GM21576 (cell line): ENCODE measurements around the gene TSHZ2.
"Not testable (repeated sequence)": the region's sequence is repeated elsewhere in the genome, so short reads cannot be mapped to it uniquely, and the experiment has no call there.

ENCODE experiments used
- ATAC-seq: cut with Tn5 transposase; IDR thresholded peaks from one replicate; pipeline ENCODE4 v1.9.1; 2021; ENCODE audit warnings: mild to moderate bottlenecking, moderate library complexity; ENCODE audit not compliant: unreplicated experiment

Gene TSHZ2

DNA sequence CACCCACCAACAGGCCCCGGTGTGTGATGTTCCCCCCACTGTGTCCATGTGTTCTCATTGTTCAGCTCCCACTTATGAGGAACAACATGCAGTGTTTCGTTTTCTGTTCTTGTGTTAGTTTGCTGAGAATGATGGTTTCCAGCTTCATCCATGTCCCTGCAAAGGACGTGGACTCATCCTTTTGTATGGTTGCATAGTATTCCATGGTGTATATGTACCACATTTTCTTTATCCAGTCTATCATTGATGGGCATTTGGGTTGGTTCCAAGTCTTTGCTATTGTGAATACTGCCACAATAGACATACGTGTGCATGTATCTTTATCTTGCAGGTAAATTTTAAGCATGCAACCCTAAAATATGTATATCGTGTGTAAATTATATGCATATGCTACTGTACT lies 52.5 kb downstream of the TSHZ2 start:
- ATAC-seq: not testable (repeated sequence)

DNA sequence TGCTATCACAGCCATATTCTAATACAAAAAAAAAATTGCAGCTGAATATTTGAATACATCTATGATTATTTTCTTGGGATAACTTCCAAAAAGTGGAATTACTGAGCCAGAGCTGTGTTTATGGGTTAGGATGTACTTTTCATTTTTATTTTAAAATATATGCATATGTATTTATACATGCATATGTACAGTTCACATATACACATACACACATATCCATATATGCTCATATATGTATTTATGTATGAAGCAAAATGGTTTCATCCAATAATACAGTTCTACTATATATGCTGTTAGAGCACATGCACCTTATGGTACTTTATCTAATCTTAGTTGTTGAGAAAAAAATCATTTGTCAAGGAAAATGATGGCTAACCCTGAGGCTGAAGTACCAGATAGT lies 54.9 kb downstream of the TSHZ2 start:
- ATAC-seq: no peak

DNA sequence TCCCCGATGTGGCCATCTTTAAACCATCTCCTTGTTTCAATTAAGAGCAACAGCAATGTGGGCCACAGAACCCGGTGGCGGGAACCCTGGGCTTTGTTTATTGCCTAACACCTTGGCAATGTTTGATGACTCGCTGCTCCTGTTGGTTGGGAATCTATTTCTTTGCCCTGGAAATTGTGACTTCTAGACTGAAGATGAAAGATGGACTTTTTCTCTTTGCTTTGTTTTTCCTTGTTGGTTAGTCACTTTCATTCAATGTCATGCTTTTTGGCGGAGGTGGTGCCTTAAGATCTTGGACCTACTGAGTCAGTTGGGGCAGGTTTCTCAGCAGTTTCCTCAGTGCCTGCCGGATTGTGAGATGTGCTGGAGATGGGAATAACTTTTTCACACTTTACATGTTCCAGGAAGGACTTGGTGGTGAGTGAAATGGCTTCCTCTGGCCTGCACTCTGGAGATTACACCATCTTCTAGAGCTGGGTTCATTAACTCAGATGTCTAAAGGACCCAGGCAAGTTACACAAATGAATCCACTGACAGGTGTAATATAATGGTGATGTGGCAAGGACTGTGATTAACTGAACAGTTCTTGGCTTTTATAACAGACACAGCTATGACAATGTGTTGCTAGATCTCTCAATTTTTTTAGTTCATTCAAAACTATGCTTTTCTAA lies 56.3 kb downstream of the TSHZ2 start:
- no peak for ATAC-seq

DNA sequence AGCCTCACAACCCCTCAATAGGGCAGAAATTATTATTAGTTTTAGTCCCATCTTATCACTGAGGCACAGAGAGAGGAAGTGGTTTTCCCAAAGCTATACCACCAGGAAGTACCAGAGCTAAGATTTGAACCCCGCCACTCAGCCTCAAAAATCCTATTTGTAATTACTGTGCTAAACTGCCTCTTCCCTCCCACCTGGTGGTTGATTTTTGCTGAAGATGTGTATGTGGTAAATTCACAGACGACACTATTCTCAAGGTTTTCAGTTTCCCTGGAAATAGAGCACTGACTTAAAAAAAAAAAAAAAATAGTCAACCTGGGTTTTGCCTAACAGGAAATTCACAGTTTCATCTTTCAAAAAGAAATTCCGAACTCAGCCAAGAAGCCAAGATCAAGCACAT lies 57.9 kb downstream of the TSHZ2 start:
- no peak for ATAC-seq

DNA sequence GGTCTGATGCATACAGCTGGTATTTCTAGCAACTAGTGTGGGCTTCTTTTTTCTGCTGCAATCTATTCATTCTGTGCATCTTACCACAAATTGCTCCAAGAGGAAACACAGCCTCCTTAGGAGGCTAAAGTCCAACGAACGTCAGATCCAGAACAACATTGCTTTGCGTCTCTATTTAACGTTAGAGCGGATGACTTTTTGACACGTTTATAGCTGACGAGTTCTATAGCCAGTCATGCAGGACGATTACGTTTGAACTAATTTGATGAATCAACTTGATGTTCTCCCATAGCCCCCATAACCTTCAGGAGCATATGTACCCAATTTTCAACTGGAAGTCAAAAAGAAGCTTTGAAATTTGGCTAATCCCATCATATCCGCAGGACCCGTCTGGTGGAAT lies 59.9 kb downstream of the TSHZ2 start:
- ATAC-seq: no peak

DNA sequence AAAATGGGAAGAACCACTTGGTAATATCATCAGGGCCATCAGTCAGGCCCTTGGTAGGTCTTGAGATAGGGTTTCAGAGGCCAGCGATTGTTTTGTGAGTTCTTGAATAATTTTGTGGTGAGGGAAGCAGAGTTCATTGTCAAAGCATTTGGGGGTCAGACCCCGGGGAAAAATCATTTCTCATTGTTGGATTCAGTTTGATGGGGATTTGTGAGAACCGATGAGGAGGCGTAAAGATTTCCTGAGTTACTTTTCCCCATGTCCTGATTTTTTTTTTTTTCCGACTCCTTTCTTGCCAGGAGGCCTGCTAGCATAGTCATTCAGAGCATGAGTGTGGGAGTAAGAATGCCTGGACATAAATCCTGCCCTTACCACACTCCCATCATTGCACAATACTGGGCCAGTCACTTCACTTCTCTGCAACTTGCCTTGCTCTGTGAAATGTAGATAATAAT lies 60.3 kb downstream of the TSHZ2 start:
- ATAC-seq: no peak

DNA sequence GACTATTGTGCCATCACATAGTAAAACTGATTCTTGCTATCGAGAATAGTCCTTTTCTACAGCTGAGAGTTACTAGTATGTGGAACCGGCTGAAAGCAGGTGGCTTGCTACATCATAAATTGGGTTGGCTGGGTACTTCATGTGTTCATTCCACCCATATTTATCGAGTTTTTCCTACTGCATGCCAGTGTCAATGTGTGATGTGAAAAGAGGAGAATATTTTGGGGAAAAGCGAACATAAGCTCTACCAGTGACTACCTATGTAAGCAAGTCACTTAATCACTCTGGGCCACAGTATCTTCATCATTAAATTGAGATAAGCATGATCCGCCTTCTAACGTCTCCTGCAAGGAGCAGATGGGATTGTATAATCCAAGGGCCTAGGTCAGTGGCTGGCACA lies 61.0 kb downstream of the TSHZ2 start:
- ATAC-seq: no peak

DNA sequence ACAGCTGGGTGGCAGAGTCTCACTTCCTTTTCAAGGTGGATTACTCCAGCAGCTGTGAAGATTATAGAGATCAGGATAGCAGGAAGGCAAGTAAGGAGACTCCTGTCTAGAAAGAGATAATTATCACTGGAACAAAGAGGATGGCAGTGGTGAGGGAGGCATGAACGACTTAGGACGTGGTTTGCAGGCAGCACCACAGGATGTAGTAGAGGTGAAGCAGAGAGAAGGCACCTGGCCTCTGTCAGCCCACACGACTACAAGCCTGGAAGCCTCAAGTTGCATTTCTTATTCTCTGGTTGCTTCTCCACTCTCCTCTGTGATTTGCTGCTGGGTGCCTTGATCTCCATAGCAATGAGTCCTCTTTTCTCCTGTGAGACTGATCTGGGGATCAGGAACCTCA lies 62.7 kb downstream of the TSHZ2 start:
- ATAC-seq: no peak

DNA sequence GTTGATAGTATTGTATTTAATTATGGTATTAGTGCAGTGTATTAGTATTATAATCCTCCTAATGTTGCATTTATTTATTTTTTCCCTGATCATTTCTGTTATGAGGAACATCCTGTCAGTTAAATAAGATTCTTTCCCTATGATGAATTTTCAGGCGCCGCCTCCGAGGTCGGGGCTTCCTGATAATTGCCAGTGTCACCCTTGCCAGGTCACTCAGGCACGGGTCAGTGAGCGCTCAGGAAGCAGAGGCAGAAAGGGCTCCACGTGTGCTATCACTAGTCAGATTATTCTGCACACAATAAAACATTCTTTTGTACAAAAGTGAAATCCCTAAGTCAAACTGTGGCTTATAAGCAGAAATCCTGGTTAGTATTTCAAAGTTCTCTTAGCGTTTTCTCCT lies 64.8 kb downstream of the TSHZ2 start:
- ATAC-seq: no peak

DNA sequence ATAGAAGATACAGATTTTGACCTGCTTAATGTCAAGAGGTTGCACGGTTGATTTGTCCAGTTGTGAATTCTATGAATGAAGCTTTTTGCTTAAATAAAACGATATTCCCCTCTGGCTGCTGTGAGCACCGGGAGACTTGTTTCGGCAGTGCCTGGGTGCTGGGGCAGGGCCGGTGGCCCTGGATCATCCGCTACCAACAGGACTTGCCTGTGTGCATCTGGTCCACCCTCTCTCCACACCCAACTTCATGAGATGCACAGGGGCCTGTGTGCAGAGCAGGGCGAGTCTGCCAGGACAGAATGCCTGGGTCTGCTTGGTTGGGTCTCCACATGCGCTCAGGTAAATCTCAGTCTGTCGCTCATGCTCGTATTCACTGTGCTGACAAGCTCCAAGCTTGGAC lies 65.5 kb downstream of the TSHZ2 start:
- ATAC-seq: no peak

DNA sequence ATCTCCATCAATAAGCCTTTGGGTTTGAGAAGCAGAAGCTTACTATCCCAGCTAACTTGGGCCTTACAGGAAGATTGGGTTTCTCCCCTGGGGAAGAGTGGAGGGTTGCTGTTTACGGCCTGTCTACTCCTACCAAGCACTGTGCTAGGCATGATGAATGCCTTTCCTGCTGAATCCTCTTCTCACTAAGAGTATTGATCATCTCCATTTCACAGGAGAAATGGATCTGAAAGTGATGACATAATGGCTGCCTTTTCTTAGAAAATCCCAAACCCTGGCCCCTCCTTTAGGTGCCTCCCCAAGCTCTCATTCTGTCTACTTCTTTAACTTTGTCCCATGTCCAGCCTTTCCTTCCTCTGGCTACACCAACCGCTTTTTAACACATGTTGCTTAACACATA lies 66.1 kb downstream of the TSHZ2 start:
- ATAC-seq: no peak

DNA sequence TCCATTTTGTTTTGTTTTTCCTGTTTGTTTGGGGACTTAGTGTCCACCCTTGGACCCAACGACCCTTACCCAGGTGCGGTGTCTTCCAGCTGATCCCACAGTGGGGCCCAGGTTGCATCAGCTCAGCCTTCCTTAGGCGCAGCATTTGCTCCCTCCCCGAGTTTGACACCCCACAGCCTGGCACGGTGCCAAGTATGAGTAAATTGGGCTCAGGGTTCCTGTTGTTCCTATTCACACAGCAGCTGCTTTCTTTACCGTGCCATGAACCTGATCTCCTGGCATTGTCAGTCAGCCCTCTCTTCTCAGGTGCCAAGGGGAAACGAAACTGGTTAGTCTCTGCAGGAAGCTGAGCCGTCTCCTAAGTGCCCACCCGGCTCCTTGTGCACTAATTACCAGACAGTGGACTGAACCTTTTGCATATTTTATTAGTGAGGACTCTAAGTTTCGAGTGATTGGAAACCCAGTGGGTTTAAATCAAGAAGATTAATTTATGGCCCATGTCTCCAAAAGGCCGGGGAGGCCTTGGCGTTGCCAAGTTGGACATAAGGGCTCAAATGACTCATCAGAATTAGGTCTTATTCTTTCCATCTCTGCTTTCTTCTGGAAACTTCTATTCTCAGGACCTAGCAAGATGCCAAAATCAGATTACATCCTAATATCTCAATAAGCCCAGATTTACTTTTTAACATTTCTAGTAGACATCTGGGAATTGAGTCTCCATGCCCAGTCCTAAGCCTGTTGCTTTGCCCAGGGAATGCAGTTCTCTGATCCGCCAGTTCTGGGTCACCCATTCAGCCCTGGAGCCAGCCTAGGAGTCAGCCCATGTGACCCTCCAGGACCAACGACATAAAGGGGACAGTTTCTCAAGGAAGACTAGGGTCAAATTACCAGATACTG lies 68.8 kb downstream of the TSHZ2 start:
- ATAC-seq: no peak

DNA sequence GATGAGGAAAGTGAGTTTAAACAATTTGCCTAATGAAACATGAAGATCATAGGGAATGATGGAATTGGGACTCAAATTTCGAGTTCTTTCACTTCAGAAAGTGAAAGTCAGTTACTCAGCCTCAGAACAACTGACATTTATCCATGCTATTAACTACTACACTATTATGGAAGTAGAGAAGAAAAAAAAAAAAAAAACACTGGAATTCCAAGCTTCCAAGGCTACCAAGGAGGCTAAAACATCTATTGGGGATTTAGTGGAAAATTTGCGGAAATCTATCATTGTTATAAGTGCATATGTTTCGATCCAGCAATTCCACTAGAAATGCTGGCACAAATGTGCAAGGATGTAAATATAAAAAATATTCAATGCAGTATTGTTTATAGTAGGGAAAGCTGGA lies 70.4 kb downstream of the TSHZ2 start:
- no peak for ATAC-seq

DNA sequence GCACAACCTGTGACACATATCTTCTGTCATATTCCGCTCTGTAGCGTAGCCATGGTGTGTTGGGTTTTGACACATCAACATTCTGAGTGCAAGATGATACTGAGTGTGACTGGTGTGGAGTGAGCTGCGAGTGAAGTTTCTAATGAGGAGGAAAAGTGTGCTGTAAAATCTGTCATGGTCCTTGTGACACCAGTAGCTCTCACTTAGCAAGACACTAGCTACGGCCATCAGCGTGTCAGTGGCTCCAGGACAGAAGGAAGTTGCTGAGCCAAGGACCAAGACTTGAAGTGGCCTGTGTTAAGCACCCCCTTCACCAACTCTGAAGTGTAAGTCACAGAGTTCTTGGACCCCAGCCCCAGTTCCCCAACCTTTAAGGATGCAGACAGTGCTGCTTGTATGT lies 72.1 kb downstream of the TSHZ2 start:
- ATAC-seq: no peak

DNA sequence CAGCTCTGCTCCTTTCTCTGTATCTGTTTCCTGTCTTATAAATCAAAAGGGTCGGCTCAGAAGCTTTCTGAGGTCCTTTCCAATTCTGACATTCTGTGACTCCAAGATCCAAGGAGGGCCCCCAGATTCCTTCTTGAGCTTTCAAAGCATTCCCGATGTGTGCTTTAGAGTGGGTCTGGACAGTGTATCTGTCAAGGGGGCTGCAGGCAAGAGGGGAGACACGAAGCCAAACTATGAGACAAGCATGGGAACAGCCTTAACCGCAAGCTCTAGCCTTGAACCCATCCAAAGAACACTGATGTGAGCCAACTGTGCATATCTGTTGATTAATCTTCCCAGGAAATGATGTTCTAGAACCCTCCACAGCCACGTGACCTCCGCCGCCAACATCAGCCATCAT lies 73.8 kb downstream of the TSHZ2 start:
- ATAC-seq: no peak

DNA sequence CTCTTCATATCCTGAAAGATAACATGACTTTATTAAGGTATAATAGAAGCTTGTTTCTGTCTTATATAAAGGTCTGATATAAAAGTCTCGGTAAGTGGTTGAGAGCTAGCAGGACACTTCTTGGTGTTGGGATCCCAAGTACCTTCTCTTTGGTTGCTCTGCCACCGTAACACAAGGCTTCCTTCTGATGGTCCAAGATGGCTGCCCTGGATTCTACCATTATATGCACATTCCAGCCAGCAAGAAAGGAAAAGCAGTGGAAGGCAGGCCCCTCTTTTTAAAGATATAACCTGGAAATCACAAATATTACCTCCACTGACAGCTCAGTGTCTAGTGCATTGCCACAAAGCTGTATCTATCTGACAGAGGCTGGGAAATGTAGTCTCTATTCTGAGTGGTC lies 75.0 kb downstream of the TSHZ2 start:
- no peak for ATAC-seq

DNA sequence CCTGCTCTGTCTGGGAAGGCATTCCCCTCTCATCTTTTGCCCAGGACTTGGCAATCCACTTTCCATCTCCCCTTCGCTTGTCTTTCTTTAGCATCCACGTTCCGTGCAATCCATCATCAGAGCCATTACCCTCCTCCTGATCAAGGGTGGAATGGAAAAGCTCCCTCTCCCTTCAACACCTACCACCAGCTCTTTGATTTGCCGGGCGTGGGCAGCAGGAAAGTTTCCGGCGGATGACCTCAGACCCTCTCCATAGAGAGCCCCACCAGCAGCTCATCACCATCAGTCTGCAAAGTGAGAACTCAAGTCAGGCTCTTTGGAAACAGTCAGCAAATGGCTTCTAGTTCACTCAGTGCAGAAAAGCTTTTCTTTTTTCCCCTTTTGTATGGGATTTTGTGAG lies 76.2 kb downstream of the TSHZ2 start:
- ATAC-seq: no peak

DNA sequence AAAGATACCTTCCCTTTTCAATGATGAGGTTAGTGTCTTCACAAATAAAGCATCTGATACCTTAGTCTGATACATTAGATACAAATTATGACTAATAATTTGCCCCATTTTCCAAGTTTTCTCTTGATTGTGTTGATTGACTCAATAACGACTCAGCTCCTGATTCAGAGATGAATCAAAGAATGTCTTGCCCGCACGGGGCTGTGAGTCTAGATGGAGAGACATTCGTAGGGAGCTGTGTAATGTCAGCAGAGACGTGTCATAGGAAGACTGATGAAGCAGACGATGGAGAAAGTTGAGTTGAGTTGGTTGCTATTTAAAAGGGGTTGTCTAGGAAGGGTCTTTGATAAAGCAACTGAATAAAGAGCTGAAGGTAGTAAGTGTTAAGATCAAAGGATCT lies 78.2 kb downstream of the TSHZ2 start:
- no peak for ATAC-seq

DNA sequence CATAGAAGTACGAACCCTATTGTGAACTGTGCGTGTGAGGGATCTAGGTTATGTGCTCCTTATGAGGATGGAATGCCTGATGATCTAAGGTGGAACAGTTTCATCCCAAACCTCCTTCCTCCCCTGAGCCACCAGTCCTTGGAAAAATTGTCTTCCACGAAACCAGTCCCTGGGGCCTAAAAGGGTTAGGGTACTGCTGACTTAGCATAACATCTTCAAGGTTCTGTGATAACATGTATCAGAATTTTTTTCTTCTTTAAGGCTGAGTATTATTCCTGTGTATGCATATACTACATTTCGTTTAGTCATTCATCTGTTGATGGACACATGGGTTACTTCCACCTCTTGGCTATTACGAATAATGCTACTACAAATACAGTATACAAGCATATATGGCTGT lies 80.2 kb downstream of the TSHZ2 start:
- ATAC-seq: no peak

DNA sequence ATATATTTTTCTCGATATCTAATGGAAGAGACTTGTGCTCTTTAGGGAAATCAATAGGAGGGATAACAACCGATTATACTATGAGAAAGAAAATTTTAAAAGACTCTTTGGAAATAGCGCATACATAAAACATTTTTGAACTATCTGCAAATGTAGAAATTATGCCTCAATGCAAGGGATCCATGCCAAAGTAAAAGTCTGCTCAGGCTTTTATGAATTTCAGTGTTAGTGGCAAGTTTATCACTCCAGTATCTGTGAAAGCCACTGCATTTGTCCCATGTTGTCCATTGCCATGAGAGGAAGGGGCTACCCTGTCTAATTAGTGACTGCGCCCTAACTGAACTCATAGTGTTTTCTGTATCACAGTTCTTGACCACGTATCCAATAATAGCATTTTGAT lies 81.4 kb downstream of the TSHZ2 start:
- no peak for ATAC-seq

DNA sequence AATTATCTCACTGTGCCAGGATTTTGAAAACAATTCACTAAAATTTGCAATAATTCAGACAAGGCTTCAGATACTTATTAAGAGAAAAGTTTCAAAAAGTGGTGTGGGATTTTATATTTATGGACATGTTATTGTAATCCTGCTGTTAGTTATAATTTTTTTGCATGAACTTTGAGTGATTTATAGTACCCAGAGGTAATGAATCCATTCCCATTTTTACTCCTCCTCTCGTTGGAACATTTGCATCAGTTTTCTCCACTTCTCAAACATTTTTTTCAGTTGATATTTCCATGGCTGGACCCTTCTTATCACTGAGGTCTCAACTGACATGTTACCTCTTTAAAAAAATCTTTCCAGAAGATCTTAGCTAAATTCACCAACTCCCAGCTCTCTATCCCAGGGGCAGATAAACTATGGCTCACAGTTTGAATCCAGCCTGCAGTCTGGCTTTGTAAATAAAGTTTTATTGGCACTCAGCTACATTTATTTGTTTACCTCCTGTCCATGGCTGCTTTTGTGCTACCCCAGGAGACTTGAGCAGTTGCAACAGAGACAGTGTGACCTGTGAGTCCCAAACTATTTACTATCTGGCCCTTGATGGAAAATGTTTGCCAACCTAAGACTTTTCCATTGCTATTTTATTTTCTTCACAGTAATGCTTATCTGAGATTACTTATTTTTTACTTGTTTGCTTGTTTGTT lies 83.4 kb downstream of the TSHZ2 start:
- no peak for ATAC-seq

DNA sequence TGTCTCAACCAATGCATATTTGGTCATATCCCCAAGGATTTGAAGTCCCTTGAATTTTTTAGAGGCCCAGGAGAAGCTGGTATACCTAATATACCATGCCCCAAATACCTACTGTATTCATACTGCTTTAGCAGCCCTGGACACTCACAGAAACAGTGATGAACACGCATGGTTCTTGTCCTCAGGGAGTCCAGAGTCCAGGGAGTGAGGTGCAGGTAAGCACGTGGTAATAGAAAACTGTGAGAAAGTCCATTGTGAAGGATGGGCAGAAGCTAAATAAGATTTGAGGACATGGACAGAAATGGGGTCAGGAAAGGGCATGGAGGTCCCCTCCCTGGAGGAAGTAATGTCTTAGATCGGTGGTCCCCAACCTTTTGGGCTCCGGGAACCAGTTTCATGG lies 85.4 kb downstream of the TSHZ2 start:
- ATAC-seq: no peak
